Measurements from ENCODE around the gene TTC6. TPM values are rescaled to one million over a fixed set of nuclear protein-coding genes. Genes with fewer than 3 reads are reported as not detected.

Gene TTC6
- total and polyA plus RNA-seq, 10 of the 15 experiments (the other 5 are each of a cell fraction or from before 2014, with no cell fraction given) = not detected

DNA sequence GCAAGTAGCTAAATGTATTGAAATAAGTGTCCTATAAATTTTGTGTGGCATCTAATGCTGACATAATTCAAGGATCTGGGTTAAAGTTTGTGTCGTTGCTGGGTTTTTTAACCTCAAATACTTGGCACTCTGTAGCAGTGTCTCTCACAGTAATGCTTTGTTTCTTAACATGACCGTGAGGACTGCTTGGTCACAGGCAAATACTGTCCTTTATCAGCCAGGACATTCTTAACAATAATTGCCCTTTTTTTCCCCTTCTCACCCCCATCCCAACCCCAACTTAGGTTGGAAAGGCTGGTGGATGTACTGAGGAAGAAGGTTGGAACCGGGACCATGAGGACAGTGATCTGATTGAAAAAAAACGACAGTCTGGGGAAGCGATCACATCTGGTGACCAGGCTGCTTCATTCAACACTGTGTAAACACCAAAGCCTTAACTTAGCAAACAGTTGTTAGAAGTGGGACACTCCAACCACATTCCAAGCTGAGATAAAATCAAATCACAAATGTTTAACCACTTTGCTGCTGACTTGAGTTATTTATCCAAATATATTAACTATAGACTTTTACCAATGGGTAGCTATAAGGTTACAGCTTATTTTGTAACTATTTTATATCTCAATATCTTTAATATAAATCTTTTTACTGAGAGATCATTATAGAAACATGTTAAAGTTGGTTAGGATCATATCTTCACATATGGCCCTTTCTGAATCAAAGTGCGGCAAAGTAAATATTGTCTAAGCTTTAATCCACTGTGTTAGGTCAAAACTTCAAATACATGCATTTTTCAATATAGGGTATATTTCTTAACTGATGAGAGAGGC, 48.6 kb upstream of the TTC6 start:
- ChIA-PET POLR2A (no interaction called here), CTCF (no interaction called here), RAD21 (ENCODE audit: unreplicated experiment) (no interaction called here), SMC1A (ENCODE audit: uncharacterized antibody, unreplicated experiment) (no interaction called here)
- H3K36me3 ChIP-seq (ENCODE audit: control insufficient read depth in 2 of 2, insufficient read depth in 2 of 2, low read length in 1 of 2) = no peaks in the 10 kb centered on the region
- no peak for FAIRE-seq
- H3K27ac ChIP-seq (ENCODE audit: control insufficient read depth, insufficient read depth) = no peak overlapping the region
- TF ChIP-seq MYC (IDR thresholded peaks at IDR 0.05; ENCODE audit: insufficient read depth, insufficient read length, insufficient replicate concordance, low read length, severe bottlenecking) = no peak
- no peak overlapping the region for H3K4me3 ChIP-seq
- no peak overlapping the region for H3K9ac ChIP-seq (ENCODE audit: control insufficient read depth, insufficient read depth, low read length)
- no peak for ATAC-seq
- in situ Hi-C loops (cut with MboI) (no loop called here), intact Hi-C loops (cut with micrococcal nuclease; ENCODE audit: unreplicated experiment) (no loop called here)
- H3K27me3 ChIP-seq (replicated peaks in 1 of 2; ENCODE audit: control insufficient read depth in 2 of 2, insufficient read depth in 2 of 2, low read length in 1 of 2) = no peaks in the 10 kb centered on the region
- no peaks in the 10 kb centered on the region for H3K9me3 ChIP-seq (replicated peaks; ENCODE audit: control insufficient read depth, insufficient read depth, low read length)
- no peak overlapping the region for H3K4me2 ChIP-seq (ENCODE audit: control insufficient read depth, insufficient read depth)
- BruUV-seq (replicated peaks) = no TSS peak
- no peak overlapping the region for H2AFZ ChIP-seq (ENCODE audit: control insufficient read depth, low read depth, low read length)
- no peak for DNase-seq (ENCODE audit: low read depth, low spot score)
- 25% methylated on average over 6 of the region's 6 CpGs for WGBS (ENCODE audit: insufficient coverage, insufficient replicate concordance, low lambda C conversion rate, missing lambda C conversion rate)
- no peaks in the 10 kb centered on the region for H3K4me1 ChIP-seq (ENCODE audit: control insufficient read depth, insufficient read depth, low read length)
- H4K20me1 ChIP-seq (ENCODE audit: control insufficient read depth, insufficient read depth) = no peaks in the 10 kb centered on the region
- no peaks in the 10 kb centered on the region for H3K79me2 ChIP-seq (ENCODE audit: control insufficient read depth, insufficient read depth, low read length)

DNA sequence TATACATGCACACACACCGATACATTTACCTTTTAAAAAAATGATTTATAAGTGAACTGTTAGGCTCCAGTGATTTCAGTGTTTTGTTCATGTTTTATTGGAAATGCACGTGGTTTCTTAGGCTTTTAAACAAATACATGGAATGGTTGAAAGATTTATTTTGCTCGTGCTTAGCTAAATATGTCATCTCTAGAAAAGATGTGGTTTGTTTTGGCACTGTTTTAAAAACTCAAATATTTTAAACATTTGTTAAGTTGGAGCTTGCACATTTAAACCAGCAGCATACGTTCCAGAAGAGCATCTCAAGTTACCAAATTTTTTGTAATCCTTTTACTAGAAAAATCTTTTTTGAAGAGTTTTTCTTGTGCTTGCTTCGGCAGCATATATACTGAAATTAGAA, 44.9 kb upstream of the TTC6 start:
- no peak overlapping the region for H3K4me2 ChIP-seq (ENCODE audit: control insufficient read depth, insufficient read depth)
- ChIA-PET SMC1A (ENCODE audit: uncharacterized antibody, unreplicated experiment) (no interaction called here), POLR2A (no interaction called here), CTCF (no interaction called here), RAD21 (ENCODE audit: unreplicated experiment) (no interaction called here)
- H3K36me3 ChIP-seq (ENCODE audit: control insufficient read depth in 2 of 2, insufficient read depth in 2 of 2, low read length in 1 of 2) = no peaks in the 10 kb centered on the region
- H3K27me3 ChIP-seq (replicated peaks in 1 of 2; ENCODE audit: control insufficient read depth in 2 of 2, insufficient read depth in 2 of 2, low read length in 1 of 2) = no peaks in the 10 kb centered on the region
- 23% methylated on average over 5 of the region's 5 CpGs for WGBS (ENCODE audit: insufficient coverage, insufficient replicate concordance, low lambda C conversion rate, missing lambda C conversion rate)
- no peak overlapping the region for H3K4me3 ChIP-seq
- no peak for ATAC-seq
- no peak for DNase-seq (ENCODE audit: low read depth, low spot score)
- BruUV-seq (replicated peaks) = no TSS peak
- intact Hi-C loops (cut with micrococcal nuclease; ENCODE audit: unreplicated experiment) (no loop called here), in situ Hi-C loops (cut with MboI) (no loop called here)
- H3K27ac ChIP-seq (ENCODE audit: control insufficient read depth, insufficient read depth) = no peak overlapping the region
- H2AFZ ChIP-seq (ENCODE audit: control insufficient read depth, low read depth, low read length) = no peak overlapping the region
- H3K9me3 ChIP-seq (replicated peaks; ENCODE audit: control insufficient read depth, insufficient read depth, low read length) = no peaks in the 10 kb centered on the region
- no peak overlapping the region for H3K9ac ChIP-seq (ENCODE audit: control insufficient read depth, insufficient read depth, low read length)
- TF ChIP-seq SIN3A (IDR thresholded peaks at IDR 0.05; ENCODE audit: low read depth, low read length) (no peak), RCOR1 (conservative IDR thresholded peaks at IDR 0.05; ENCODE audit: low read depth, low read length) (no peak), CREM (IDR thresholded peaks at IDR 0.05; ENCODE audit: low read depth) (no peak), IRF4 (IDR thresholded peaks at IDR 0.05; ENCODE audit: low read depth, low read length) (no peak), HCFC1 (IDR thresholded peaks at IDR 0.05; ENCODE audit: low read length) (no peak), TCF7 (IDR thresholded peaks at IDR 0.05; ENCODE audit: borderline replicate concordance) (no peak), NBN (IDR thresholded peaks at IDR 0.05) (no peak), POLR2AphosphoS2 (IDR thresholded peaks at IDR 0.05; ENCODE audit: low read depth, low read length) (no peak), ZSCAN29 (IDR thresholded peaks at IDR 0.05) (no peak), RUNX3 (IDR thresholded peaks at IDR 0.05; ENCODE audit: low read length) (no peak), ZNF24 (IDR thresholded peaks at IDR 0.05) (no peak), GABPA (IDR thresholded peaks at IDR 0.05; ENCODE audit: low read depth) (no peak), SIX5 (IDR thresholded peaks at IDR 0.05; ENCODE audit: low read depth, low read length, severe bottlenecking) (no peak), ZNF274 (IDR thresholded peaks at IDR 0.05; ENCODE audit: insufficient read depth, insufficient read length) (no peak)
- TF ChIP-seq, protein P1, sequence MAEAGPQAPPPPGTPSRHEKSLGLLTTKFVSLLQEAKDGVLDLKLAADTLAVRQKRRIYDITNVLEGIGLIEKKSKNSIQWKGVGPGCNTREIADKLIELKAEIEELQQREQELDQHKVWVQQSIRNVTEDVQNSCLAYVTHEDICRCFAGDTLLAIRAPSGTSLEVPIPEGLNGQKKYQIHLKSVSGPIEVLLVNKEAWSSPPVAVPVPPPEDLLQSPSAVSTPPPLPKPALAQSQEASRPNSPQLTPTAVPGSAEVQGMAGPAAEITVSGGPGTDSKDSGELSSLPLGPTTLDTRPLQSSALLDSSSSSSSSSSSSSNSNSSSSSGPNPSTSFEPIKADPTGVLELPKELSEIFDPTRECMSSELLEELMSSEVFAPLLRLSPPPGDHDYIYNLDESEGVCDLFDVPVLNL (IDR thresholded peaks at IDR 0.05; ENCODE audit: low read depth, low read length) = no peak
- TF ChIP-seq, protein P2, sequence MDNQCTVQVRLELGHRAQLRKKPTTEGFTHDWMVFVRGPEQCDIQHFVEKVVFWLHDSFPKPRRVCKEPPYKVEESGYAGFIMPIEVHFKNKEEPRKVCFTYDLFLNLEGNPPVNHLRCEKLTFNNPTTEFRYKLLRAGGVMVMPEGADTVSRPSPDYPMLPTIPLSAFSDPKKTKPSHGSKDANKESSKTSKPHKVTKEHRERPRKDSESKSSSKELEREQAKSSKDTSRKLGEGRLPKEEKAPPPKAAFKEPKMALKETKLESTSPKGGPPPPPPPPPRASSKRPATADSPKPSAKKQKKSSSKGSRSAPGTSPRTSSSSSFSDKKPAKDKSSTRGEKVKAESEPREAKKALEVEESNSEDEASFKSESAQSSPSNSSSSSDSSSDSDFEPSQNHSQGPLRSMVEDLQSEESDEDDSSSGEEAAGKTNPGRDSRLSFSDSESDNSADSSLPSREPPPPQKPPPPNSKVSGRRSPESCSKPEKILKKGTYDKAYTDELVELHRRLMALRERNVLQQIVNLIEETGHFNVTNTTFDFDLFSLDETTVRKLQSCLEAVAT (IDR thresholded peaks at IDR 0.05) = no peak
- no peaks in the 10 kb centered on the region for H3K79me2 ChIP-seq (ENCODE audit: control insufficient read depth, insufficient read depth, low read length)
- no peaks in the 10 kb centered on the region for H4K20me1 ChIP-seq (ENCODE audit: control insufficient read depth, insufficient read depth)
- no peaks in the 10 kb centered on the region for H3K4me1 ChIP-seq (ENCODE audit: control insufficient read depth, insufficient read depth, low read length)
- FAIRE-seq = no peak

All from GM12878 (cell line).